Natural killer cell (primary cell): ENCODE measurements around the gene TMEM98. TPM values are rescaled to one million over a fixed set of nuclear protein-coding genes. Genes with fewer than 3 reads are reported as not detected.
"Not testable (repeated sequence)": the region's sequence is repeated elsewhere in the genome, so short reads cannot be mapped to it uniquely, and the experiment has no call there.

Experiments used
- ATAC-seq, 3 donors: fragments of 150-1000 bp in 2 of 3; fragments of 200-7000 bp in 1 of 3; cut with Tn5 transposase; 1 replicate in 1 of 3; 2 replicates in 2 of 3; pipeline ENCODE4 v1.10.0; 2021; ENCODE audit warnings: mild to moderate bottlenecking in 2 of 3, moderate library complexity in 2 of 3
- DNase-seq, 2 donors: peaks; one replicate each; pipeline versions ENCODE4 v3.0.0 to v3.0.0-alpha.2; 2013 to 2021; ENCODE audit warnings: mixed read lengths in 1 of 2
- H3K27ac ChIP-seq: one replicate; pipeline ENCODE4 v1.5.1; 2013; ENCODE audit warnings: mild to moderate bottlenecking, low read length
- H3K27me3 ChIP-seq: one replicate; pipeline ENCODE4 v1.6.1; 2013; ENCODE audit warnings: low read length; ENCODE audit not compliant: control insufficient read depth, insufficient read depth
- H3K36me3 ChIP-seq: one replicate; pipeline ENCODE4 v1.6.1; 2013; ENCODE audit warnings: low read length; ENCODE audit not compliant: control insufficient read depth, insufficient read depth
- H3K4me1 ChIP-seq: one replicate; pipeline ENCODE4 v1.6.1; 2013; ENCODE audit warnings: low read length; ENCODE audit not compliant: control insufficient read depth, insufficient read depth
- H3K4me3 ChIP-seq: one replicate; pipeline ENCODE4 v1.5.1; 2013; ENCODE audit warnings: low read length
- H3K9me3 ChIP-seq: one replicate; pipeline ENCODE4 v1.6.1; 2013; ENCODE audit warnings: low read length; ENCODE audit not compliant: control insufficient read depth, insufficient read depth
- H3K27ac Mint-ChIP-seq, 2 donors: one replicate each; pipeline ENCODE4 v1.8.0; 2022; ENCODE audit warnings: mild to moderate bottlenecking in 2 of 2, mixed read lengths in 2 of 2, moderate library complexity in 1 of 2
- H3K27me3 Mint-ChIP-seq, 2 donors: one replicate each; pipeline ENCODE4 v1.8.0; 2022; ENCODE audit warnings: low read depth in 2 of 2, mixed read lengths in 2 of 2
- H3K36me3 Mint-ChIP-seq: one replicate; pipeline ENCODE4 v1.8.0; 2022; ENCODE audit warnings: mixed read lengths
- H3K4me1 Mint-ChIP-seq, 2 donors: one replicate each; pipeline ENCODE4 v1.8.0; 2022; ENCODE audit warnings: mixed read lengths in 2 of 2
- H3K4me3 Mint-ChIP-seq: one replicate; pipeline ENCODE4 v1.8.0; 2022; ENCODE audit warnings: mild to moderate bottlenecking, moderate library complexity, mixed read lengths
- H3K9me3 Mint-ChIP-seq, 2 donors: one replicate each; pipeline ENCODE4 v1.8.0; 2022; ENCODE audit warnings: mixed read lengths in 2 of 2
- CTCF ChIP-seq: fragments of 200-600 bp; IDR thresholded peaks from one replicate; pipeline ENCODE4 v1.8.0; 2022; ENCODE audit warnings: antibody characterized with exemption
- WGBS: methylation state at CpG from one replicate; pipeline ENCODE4 v1.1.7; 2013; ENCODE audit warnings: missing lambda C conversion rate; ENCODE audit not compliant: insufficient coverage; 5-methylcytosine and 5-hydroxymethylcytosine counted together
- intact Hi-C: fragments of 100-400 bp; cut with micrococcal nuclease; formaldehyde crosslinking; loops from one replicate; pipeline ENCODE4 v1.14.2; 2022
- total RNA-seq, 4 donors: library from RNA; stranded (reverse); fragments of 120-200 nt in 1 of 4; gene quantifications; one replicate each; pipeline versions ENCODE4 v1.2.3 to v1.2.4, GENCODE V29; 2013 to 2022

TMEM98 gene
- total RNA-seq, 3 donors from 2014 or later (not counting 1 experiment from before 2014, with no cell fraction given): not detected

- no peak for DNase-seq
- H3K4me3 Mint-ChIP-seq: no peak overlapping the region
- TF ChIP-seq CTCF: no peak
- intact Hi-C loops: loop anchor here (10.0 kb wide), 1 partner anchor 260 kb away; no protein-coding TSS in a partner anchor
- Histone ChIP-seq H3K4me3 (no peak overlapping the region), H3K4me1 (no peaks in the 10 kb centered on the region), H3K27me3 (no peaks in the 10 kb centered on the region), H3K27ac (no peak overlapping the region), H3K9me3 (no peaks in the 10 kb centered on the region), H3K36me3 (no peaks in the 10 kb centered on the region)
- no peaks in the 10 kb centered on the region for H3K36me3 Mint-ChIP-seq
- no peak for ATAC-seq
- WGBS: 82% methylated on average over 2 of the region's 2 CpGs
- H3K27ac Mint-ChIP-seq: no peak overlapping the region
- no peaks in the 10 kb centered on the region for H3K9me3 Mint-ChIP-seq
- H3K4me1 Mint-ChIP-seq: peaks cover 9 to 10% of the 10 kb centered on the region in 2 donors
- peaks cover 0 to 6% of the 10 kb centered on the region in 2 donors for H3K27me3 Mint-ChIP-seq
Measured at GRCh38 chr17:32915245-32915644, 12.7 kb upstream of the TMEM98 start.

- H3K27me3 ChIP-seq: no peaks in the 10 kb centered on the region
- TF ChIP-seq CTCF: no peak
- H3K27me3 Mint-ChIP-seq: peaks cover 0 to 6% of the 10 kb centered on the region in 2 donors
- H3K27ac ChIP-seq: no peak overlapping the region
- H3K4me3 Mint-ChIP-seq: no peak overlapping the region
- no peaks in the 10 kb centered on the region for H3K9me3 Mint-ChIP-seq
- intact Hi-C loops: loop anchor here (10.0 kb wide), 1 partner anchor 261 kb away; no protein-coding TSS in a partner anchor
- peaks cover 9 to 10% of the 10 kb centered on the region in 2 donors for H3K4me1 Mint-ChIP-seq
- H3K4me1 ChIP-seq: no peaks in the 10 kb centered on the region
- H3K4me3 ChIP-seq: no peak overlapping the region
- no peaks in the 10 kb centered on the region for H3K36me3 Mint-ChIP-seq
- no peak for DNase-seq
- no peak for ATAC-seq
- no peaks in the 10 kb centered on the region for H3K36me3 ChIP-seq
- 41% methylated on average over 2 of the region's 3 CpGs for WGBS
- no peaks in the 10 kb centered on the region for H3K9me3 ChIP-seq
- H3K27ac Mint-ChIP-seq: no peak overlapping the region
Measured at GRCh38 chr17:32916134-32916533, 11.8 kb upstream of the TMEM98 start.

GRCh38 chr17:32917081-32917480, 10.9 kb upstream of the TMEM98 start:
- Mint-ChIP-seq H3K36me3 (no peaks in the 10 kb centered on the region), H3K27me3 (peaks cover 0 to 6% of the 10 kb centered on the region in 2 donors), H3K4me3 (no peak overlapping the region), H3K4me1 (peaks cover 9 to 10% of the 10 kb centered on the region in 2 donors), H3K9me3 (no peaks in the 10 kb centered on the region), H3K27ac (no peak overlapping the region)
- H3K4me1 ChIP-seq: no peaks in the 10 kb centered on the region
- H3K4me3 ChIP-seq: no peak overlapping the region
- TF ChIP-seq CTCF: no peak
- H3K27ac ChIP-seq: no peak overlapping the region
- H3K9me3 ChIP-seq: no peaks in the 10 kb centered on the region
- intact Hi-C loops: loop anchor here (10.0 kb wide), 1 partner anchor 262 kb away; no protein-coding TSS in a partner anchor
- no peaks in the 10 kb centered on the region for H3K36me3 ChIP-seq
- DNase-seq: no peak
- no peaks in the 10 kb centered on the region for H3K27me3 ChIP-seq
- ATAC-seq: no peak

GRCh38 chr17:32917842-32918241, 10.1 kb upstream of the TMEM98 start:
- Mint-ChIP-seq H3K36me3 (no peaks in the 10 kb centered on the region), H3K4me1 (peaks cover 9 to 10% of the 10 kb centered on the region in 2 donors), H3K9me3 (no peaks in the 10 kb centered on the region), H3K4me3 (no peak overlapping the region), H3K27me3 (peaks cover 0 to 6% of the 10 kb centered on the region in 2 donors), H3K27ac (no peak overlapping the region)
- no peaks in the 10 kb centered on the region for H3K9me3 ChIP-seq
- H3K4me3 ChIP-seq: no peak overlapping the region
- H3K27ac ChIP-seq: no peak overlapping the region
- no peaks in the 10 kb centered on the region for H3K4me1 ChIP-seq
- H3K36me3 ChIP-seq: no peaks in the 10 kb centered on the region
- WGBS: 82% methylated on average over 5 of the region's 5 CpGs
- intact Hi-C loops: loop anchor here (10.0 kb wide), 1 partner anchor 263 kb away; no protein-coding TSS in a partner anchor
- no peaks in the 10 kb centered on the region for H3K27me3 ChIP-seq
- no peak for TF ChIP-seq CTCF
- DNase-seq (no peak), ATAC-seq (no peak)

GRCh38 chr17:32919876-32920275, 8.1 kb upstream of the TMEM98 start:
- not testable (repeated sequence) for H3K9me3 Mint-ChIP-seq

More at GRCh38 chr17:32919876-32920275, 8.1 kb upstream of the TMEM98 start:
- ATAC-seq, H3K27ac ChIP-seq, H3K4me3 Mint-ChIP-seq, H3K27ac Mint-ChIP-seq, H3K4me1 Mint-ChIP-seq, H3K4me3 ChIP-seq, H3K36me3 Mint-ChIP-seq, H3K4me1 ChIP-seq, DNase-seq, H3K36me3 ChIP-seq, H3K9me3 ChIP-seq, H3K27me3 ChIP-seq: not testable (repeated sequence)
- WGBS: 92% methylated on average over 3 of the region's 4 CpGs
- intact Hi-C loops: loop anchor here (10.0 kb wide), 1 partner anchor 265 kb away; no protein-coding TSS in a partner anchor
- peaks cover 0 to 12% of the 10 kb centered on the region in 2 donors for H3K27me3 Mint-ChIP-seq
